HUES64 (cell line): ENCODE measurements around the gene MICAL3.

Experiments used
- H3K27ac ChIP-seq: 2 replicates; pipeline ENCODE4 v1.7.0; 2013; ENCODE audit warnings: low read depth, low read length, inconsistent platforms
- H3K27me3 ChIP-seq: 2 replicates; pipeline ENCODE4 v1.6.1; 2013; ENCODE audit warnings: mild to moderate bottlenecking, low read length; ENCODE audit not compliant: insufficient read depth
- H3K36me3 ChIP-seq: 2 replicates; pipeline ENCODE4 v1.6.1; 2013; ENCODE audit warnings: mild to moderate bottlenecking, low read length; ENCODE audit not compliant: insufficient read depth
- H3K4me1 ChIP-seq: 2 replicates; pipeline ENCODE4 v1.6.1; 2013; ENCODE audit warnings: mild to moderate bottlenecking, low read length, moderate library complexity; ENCODE audit not compliant: insufficient read depth
- H3K4me3 ChIP-seq: 2 replicates; pipeline ENCODE4 v1.5.1; 2013; ENCODE audit warnings: mild to moderate bottlenecking, low read length, moderate library complexity
- H3K9ac ChIP-seq: 2 replicates; pipeline ENCODE4 v1.6.1; 2013; ENCODE audit warnings: mild to moderate bottlenecking, low read depth, low read length
- H3K9me3 ChIP-seq: 2 replicates; pipeline ENCODE4 v1.6.1; 2013; ENCODE audit warnings: low read depth, low read length; ENCODE audit not compliant: insufficient read depth
- WGBS: fragments of 150-250, 120-280 bp; methylation state at CpG from one replicate; pipeline ENCODE4 v1.1.7; 2013; ENCODE audit warnings: missing lambda C conversion rate; 5-methylcytosine and 5-hydroxymethylcytosine counted together

Gene MICAL3

DNA sequence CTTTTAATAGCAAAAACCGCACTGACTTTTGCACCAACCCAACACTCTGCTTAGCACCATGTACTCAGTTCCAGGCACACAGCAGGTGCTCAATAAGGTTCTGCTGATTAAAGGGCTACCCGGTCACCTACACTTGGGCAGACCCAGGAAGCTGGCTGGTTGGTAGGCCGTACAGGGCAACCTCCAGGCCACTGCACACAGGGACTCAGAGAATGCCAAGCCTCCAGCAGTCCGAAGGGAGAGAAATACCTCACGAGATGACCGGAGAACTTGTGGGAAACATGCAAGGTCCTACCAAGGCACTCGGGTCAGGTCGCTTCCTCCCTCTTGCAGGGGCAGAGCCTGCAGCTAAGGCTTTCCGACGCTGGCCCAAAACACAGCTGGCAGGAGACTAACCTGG lies 109.2 kb downstream of the MICAL3 start:
- H3K9me3 ChIP-seq = no peaks in the 10 kb centered on the region
- H3K9ac ChIP-seq = no peak overlapping the region
- 91% methylated on average over 10 of the region's 10 CpGs for WGBS
- no peak overlapping the region for H3K27ac ChIP-seq
- no peaks in the 10 kb centered on the region for H3K36me3 ChIP-seq
- no peaks in the 10 kb centered on the region for H3K27me3 ChIP-seq
- H3K4me1 ChIP-seq = peaks cover 30% of the 10 kb centered on the region
- no peak overlapping the region for H3K4me3 ChIP-seq

DNA sequence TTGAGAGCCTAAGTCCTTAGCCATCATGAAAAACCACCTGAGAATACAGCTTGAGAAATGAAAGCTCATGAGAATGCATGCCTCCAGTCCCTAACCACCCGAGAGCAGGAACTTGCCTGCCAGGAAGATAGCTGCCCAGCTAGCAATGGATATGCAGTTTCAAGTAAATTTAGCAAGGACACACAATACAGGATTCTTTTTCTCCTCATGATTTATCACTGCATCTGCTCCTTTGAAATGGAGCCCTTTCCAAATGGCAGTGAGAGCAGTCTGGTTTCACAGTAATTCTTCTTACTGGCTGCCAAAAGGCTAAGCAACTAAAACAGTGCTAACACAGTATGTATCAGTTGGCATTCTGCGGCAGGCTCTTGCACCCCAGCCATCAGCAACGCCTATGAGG lies 109.9 kb downstream of the MICAL3 start:
- 90% methylated on average over 3 of the region's 3 CpGs for WGBS
- peaks cover 24% of the 10 kb centered on the region for H3K4me1 ChIP-seq
- H3K4me3 ChIP-seq = no peak overlapping the region
- no peaks in the 10 kb centered on the region for H3K36me3 ChIP-seq
- no peaks in the 10 kb centered on the region for H3K9me3 ChIP-seq
- H3K27ac ChIP-seq = no peak overlapping the region
- H3K27me3 ChIP-seq = no peaks in the 10 kb centered on the region
- H3K9ac ChIP-seq = no peak overlapping the region

DNA sequence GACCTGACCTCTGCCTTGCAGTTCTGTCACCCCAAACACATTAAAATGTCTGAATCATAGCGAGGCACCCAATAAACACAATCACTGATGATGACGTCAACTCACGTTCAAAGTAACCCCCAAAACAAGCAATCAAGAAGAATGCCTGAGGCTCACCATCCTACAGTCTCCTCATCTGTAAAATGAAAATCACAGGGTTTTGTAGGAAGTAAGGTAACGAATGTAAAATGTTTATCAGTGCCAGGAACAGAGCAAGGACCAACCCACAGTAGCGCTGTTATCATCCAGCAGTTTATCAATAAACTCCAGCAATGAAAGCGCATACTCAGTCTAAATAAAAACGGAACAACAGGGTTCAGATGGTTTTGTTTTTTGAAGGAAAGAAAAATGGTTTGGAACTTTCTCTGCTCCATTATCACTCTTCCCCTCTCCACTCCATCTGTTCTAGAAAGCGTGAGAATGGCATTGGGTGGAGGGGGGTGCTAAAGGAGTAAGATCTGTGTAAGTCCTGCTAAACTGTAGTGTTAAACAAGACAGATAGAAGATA lies 110.5 kb downstream of the MICAL3 start:
- 95% methylated on average over 7 of the region's 8 CpGs for WGBS
- no peak overlapping the region for H3K9ac ChIP-seq
- H3K36me3 ChIP-seq = no peaks in the 10 kb centered on the region
- H3K9me3 ChIP-seq = no peaks in the 10 kb centered on the region
- H3K4me3 ChIP-seq = no peak overlapping the region
- H3K4me1 ChIP-seq = peaks cover 19% of the 10 kb centered on the region
- H3K27me3 ChIP-seq = no peaks in the 10 kb centered on the region
- H3K27ac ChIP-seq = no peak overlapping the region

GRCh38 chr22:17912945-17913721 lies 111.2 kb downstream of the MICAL3 start:
- 76% methylated on average over 12 of the region's 12 CpGs for WGBS
- H3K4me3 ChIP-seq = no peak overlapping the region
- H3K9ac ChIP-seq = no peak overlapping the region
- H3K27ac ChIP-seq = no peak overlapping the region
- no peaks in the 10 kb centered on the region for H3K9me3 ChIP-seq
- H3K27me3 ChIP-seq = no peaks in the 10 kb centered on the region
- no peaks in the 10 kb centered on the region for H3K36me3 ChIP-seq
- peaks cover 19% of the 10 kb centered on the region for H3K4me1 ChIP-seq

DNA sequence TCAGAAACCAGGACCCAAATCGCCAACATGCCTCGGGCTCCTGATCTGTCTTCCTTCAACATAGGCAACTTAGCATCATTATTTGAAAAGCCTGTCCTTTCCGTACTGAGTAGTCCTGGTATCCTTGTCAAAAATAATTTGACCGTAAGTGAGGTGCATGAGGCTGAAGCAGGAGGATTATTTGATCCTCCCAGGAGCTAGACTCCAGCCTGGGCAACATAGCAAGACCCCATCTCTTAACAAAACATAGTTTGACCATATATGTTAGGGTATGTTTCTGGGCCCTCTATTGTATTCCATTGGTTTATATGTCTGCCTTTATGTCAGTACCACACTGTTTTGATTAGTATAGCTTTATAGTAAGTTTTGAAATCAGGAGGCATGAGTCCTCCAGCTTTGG lies 112.5 kb downstream of the MICAL3 start:
- Histone ChIP-seq H3K4me1 (peaks cover 15% of the 10 kb centered on the region), H3K27ac (no peak overlapping the region)
- WGBS = 97% methylated on average over 4 of the region's 4 CpGs

GRCh38 chr22:17911312-17911705 lies 113.1 kb downstream of the MICAL3 start:
- Histone ChIP-seq H3K4me1 (peaks cover 15% of the 10 kb centered on the region), H3K9ac (no peak overlapping the region), H3K27me3 (no peaks in the 10 kb centered on the region), H3K4me3 (no peak overlapping the region), H3K36me3 (peaks cover 3% of the 10 kb centered on the region), H3K9me3 (no peaks in the 10 kb centered on the region), H3K27ac (no peak overlapping the region)
- 94% methylated on average over 6 of the region's 6 CpGs for WGBS

More for the DNA sequence above, 112.5 kb downstream of the MICAL3 start:
- Histone ChIP-seq H3K36me3 (no peaks in the 10 kb centered on the region), H3K27me3 (no peaks in the 10 kb centered on the region), H3K9ac (no peak overlapping the region), H3K4me3 (no peak overlapping the region), H3K9me3 (no peaks in the 10 kb centered on the region)

GRCh38 chr22:17910561-17911311 lies 113.6 kb downstream of the MICAL3 start:
- peaks cover 15% of the 10 kb centered on the region for H3K4me1 ChIP-seq
- H3K27ac ChIP-seq = no peak overlapping the region
- H3K36me3 ChIP-seq = peaks cover 9% of the 10 kb centered on the region
- no peaks in the 10 kb centered on the region for H3K9me3 ChIP-seq
- no peak overlapping the region for H3K9ac ChIP-seq
- WGBS = 57% methylated on average over 12 of the region's 12 CpGs
- H3K4me3 ChIP-seq = no peak overlapping the region
- no peaks in the 10 kb centered on the region for H3K27me3 ChIP-seq

DNA sequence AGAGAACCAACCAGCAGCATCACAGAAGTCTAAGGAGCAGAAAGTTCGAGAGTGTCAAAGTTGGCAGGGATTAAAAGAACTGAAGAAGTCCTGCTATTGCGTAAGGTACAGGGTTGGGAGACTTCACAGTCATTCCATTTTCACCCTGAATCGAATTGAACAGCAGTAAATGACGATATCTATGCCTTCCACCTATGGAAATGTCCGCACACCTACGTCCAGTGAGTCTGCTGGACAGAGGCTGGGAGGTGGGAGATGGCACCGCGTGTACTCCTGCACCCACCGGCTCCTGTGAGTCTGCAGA lies 116.7 kb downstream of the MICAL3 start:
- no peak overlapping the region for H3K27ac ChIP-seq
- no peak overlapping the region for H3K9ac ChIP-seq
- peaks cover 18% of the 10 kb centered on the region for H3K36me3 ChIP-seq
- 97% methylated on average over 9 of the region's 9 CpGs for WGBS
- peaks cover 19% of the 10 kb centered on the region for H3K4me1 ChIP-seq
- no peak overlapping the region for H3K4me3 ChIP-seq
- no peaks in the 10 kb centered on the region for H3K9me3 ChIP-seq
- no peaks in the 10 kb centered on the region for H3K27me3 ChIP-seq

- Histone ChIP-seq H3K27ac (no peak overlapping the region), H3K9me3 (no peaks in the 10 kb centered on the region), H3K4me1 (peaks cover 19% of the 10 kb centered on the region), H3K4me3 (no peak overlapping the region), H3K9ac (no peak overlapping the region), H3K27me3 (no peaks in the 10 kb centered on the region), H3K36me3 (peaks cover 18% of the 10 kb centered on the region)
- WGBS = 94% methylated on average over 16 of the region's 16 CpGs
Measured at GRCh38 chr22:17906978-17907747, 117.2 kb downstream of the MICAL3 start.

- H3K27me3 ChIP-seq = no peaks in the 10 kb centered on the region
- peaks cover 8% of the 10 kb centered on the region; the same call in 1 of the 2 replicates for H3K4me1 ChIP-seq
- peaks cover 18% of the 10 kb centered on the region for H3K36me3 ChIP-seq
- H3K27ac ChIP-seq = no peak overlapping the region
- no peaks in the 10 kb centered on the region for H3K9me3 ChIP-seq
- H3K9ac ChIP-seq = no peak overlapping the region
- no peak overlapping the region for H3K4me3 ChIP-seq
- WGBS = 95% methylated on average over 8 of the region's 8 CpGs
Measured at GRCh38 chr22:17905445-17905844, 118.9 kb downstream of the MICAL3 start.
